HepG2 (cell line): Measurements from ENCODE around the gene STK17A. TPM values are rescaled to one million over a fixed set of nuclear protein-coding genes. Genes with fewer than 3 reads are reported as not detected.

ENCODE experiments used
- CEBPG ChIP-seq: IDR thresholded peaks from 2 replicates; pipeline ENCODE4 v1.6.1; 2016
- DNMT3B ChIP-seq: conservative IDR thresholded peaks from 2 replicates; pipeline ENCODE4 v1.6.1; 2016; ENCODE audit warnings: missing biosample characterization, control low read depth
- ETV5 ChIP-seq: IDR thresholded peaks from 2 replicates; pipeline ENCODE4 v1.6.1; 2018; ENCODE audit warnings: missing biosample characterization, missing genetic modification reagents, inconsistent platforms, borderline replicate concordance
- HNRNPL ChIP-seq: fragments of 200-400 bp; formaldehyde crosslinking; IDR thresholded peaks from 2 replicates; pipeline ENCODE4 v1.6.1; 2017; ENCODE audit warnings: mild to moderate bottlenecking, low read depth, low read length
- MAZ ChIP-seq, 2 experiments: sonication (generic) in 1 of 2; formaldehyde crosslinking in 1 of 2; IDR thresholded peaks; 2 replicates each; pipeline versions ENCODE4 v1.5.0 to v1.6.1; 2012 to 2020; ENCODE audit warnings: low read depth in 2 of 2, mild to moderate bottlenecking in 2 of 2, borderline replicate concordance in 1 of 2, improper control_type of control experiment in 1 of 2, low read length in 1 of 2, missing genetic modification reagents in 1 of 2, moderate library complexity in 1 of 2
- NFKBIZ ChIP-seq: IDR thresholded peaks from 2 replicates; pipeline ENCODE4 v1.6.1; 2018; ENCODE audit warnings: missing genetic modification reagents, missing compliant biosample characterization
- ONECUT2 ChIP-seq: sonication (generic); formaldehyde crosslinking; IDR thresholded peaks from 2 replicates; pipeline ENCODE4 v1.4.0; 2020; ENCODE audit warnings: missing genetic modification reagents
- RELA ChIP-seq: sonication (generic); formaldehyde crosslinking; IDR thresholded peaks from 2 replicates; pipeline ENCODE4 v1.4.0; 2020; ENCODE audit warnings: missing genetic modification reagents
- RFX5 ChIP-seq: IDR thresholded peaks from 2 replicates; pipeline ENCODE4 v1.6.1; 2011; ENCODE audit warnings: low read depth, low read length, improper control_type of control experiment
- SRF ChIP-seq: IDR thresholded peaks from 2 replicates; pipeline ENCODE4 v1.6.1; 2011; ENCODE audit warnings: mild to moderate bottlenecking, low read depth, low read length, moderate library complexity
- ZFP1 ChIP-seq: IDR thresholded peaks from 2 replicates; pipeline ENCODE4 v1.6.1; 2016
- ZMYM4 ChIP-seq: sonication (generic); formaldehyde crosslinking; IDR thresholded peaks from 2 replicates; pipeline ENCODE4 v1.8.1; 2023; ENCODE audit warnings: mild to moderate bottlenecking, missing genetic modification reagents
- ZNF317 ChIP-seq: sonication (generic); formaldehyde crosslinking; IDR thresholded peaks from 2 replicates; pipeline ENCODE4 v1.5.0; 2020; ENCODE audit warnings: mild to moderate bottlenecking, missing genetic modification reagents
- ZNF558 ChIP-seq: sonication (generic); formaldehyde crosslinking; IDR thresholded peaks from 2 replicates; pipeline ENCODE4 v1.9.0; 2022; ENCODE audit warnings: mild to moderate bottlenecking, missing genetic modification reagents, borderline replicate concordance
- polyA plus RNA-seq, 8 experiments: library from polyadenylated mRNA; depleted of rRNA in 3 of 8; stranded (reverse) in 7 of 8; unstranded in 1 of 8; fragments of >200 nt; fragmentation: Illumina TruSeq in 4 of 8; extraction: Trizol in 4 of 8; gene quantifications; 2 replicates each; pipeline versions ENCODE4 v1.2.1 to v1.2.3, GENCODE V29; 2011 to 2016; ENCODE audit warnings: low read depth in 4 of 8, missing spikeins in 1 of 8, mixed read lengths in 1 of 8; ENCODE audit not compliant: insufficient read depth in 1 of 8
- total RNA-seq, 5 experiments: library from RNA; depleted of rRNA; stranded (reverse); fragments of >200 nt; fragmentation: Illumina TruSeq; extraction: Trizol; gene quantifications; 2 replicates each; pipeline ENCODE4 v1.2.3, GENCODE V29; 2016; ENCODE audit warnings: low read depth in 1 of 5
- TF ChIP-seq, protein P1 (sequence below): sonication (generic); formaldehyde crosslinking; IDR thresholded peaks from 2 replicates; pipeline ENCODE4 v1.4.0; 2020; ENCODE audit warnings: missing genetic modification reagents
- TF ChIP-seq, protein P2 (sequence below): sonication (generic); formaldehyde crosslinking; IDR thresholded peaks from 2 replicates; pipeline ENCODE4 v1.4.0; 2020; ENCODE audit warnings: missing genetic modification reagents
- TF ChIP-seq, protein P3 (sequence below), 2 experiments: sonication (generic) in 1 of 2; formaldehyde crosslinking in 1 of 2; IDR thresholded peaks; 2 replicates each; pipeline versions ENCODE4 v1.4.0 to v1.6.1; 2016 to 2020; ENCODE audit warnings: borderline replicate concordance in 1 of 2, low read depth in 1 of 2, mild to moderate bottlenecking in 1 of 2, missing genetic modification reagents in 1 of 2
- TF ChIP-seq, protein P4 (sequence below): sonication (generic); formaldehyde crosslinking; IDR thresholded peaks from 2 replicates; pipeline ENCODE4 v1.4.0; 2020; ENCODE audit warnings: missing genetic modification reagents

STK17A gene
- total and polyA plus RNA-seq, 2 of the 13 experiments (the other 11 are each of a cell fraction or from before 2014, with no cell fraction given): 18.6 to 24.3 TPM

DNA sequence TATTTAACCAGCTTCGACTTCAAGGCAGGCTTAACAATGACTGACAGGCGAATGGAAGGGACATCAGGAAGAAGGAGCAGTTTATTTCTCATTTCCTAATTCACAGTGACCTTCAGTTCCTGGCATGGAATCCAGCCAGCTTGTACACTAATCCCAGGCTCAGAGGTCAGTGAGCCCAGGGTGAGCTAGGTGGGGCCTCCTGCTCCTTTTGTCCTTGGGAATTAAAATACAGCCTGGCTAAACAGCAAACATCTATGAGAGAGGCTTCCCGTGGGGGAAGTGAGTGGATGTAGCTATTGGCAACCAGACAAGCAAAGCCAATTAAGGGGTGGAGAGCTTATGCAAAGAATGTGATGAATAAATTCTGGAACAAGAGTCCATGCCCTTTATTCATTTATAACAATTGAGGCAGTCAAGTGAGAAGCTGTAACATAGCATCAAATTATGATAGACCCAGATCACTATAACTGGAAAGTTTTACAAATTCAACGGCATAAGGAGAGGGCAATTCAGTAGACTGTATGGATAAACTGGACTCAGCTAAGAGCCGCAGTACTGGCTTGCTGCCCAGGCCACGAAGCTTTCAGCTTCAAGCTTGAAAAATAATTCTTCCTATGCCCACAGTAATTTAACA lies 57.1 kb downstream of the STK17A start (continued):
- TF ChIP-seq, protein P1, sequence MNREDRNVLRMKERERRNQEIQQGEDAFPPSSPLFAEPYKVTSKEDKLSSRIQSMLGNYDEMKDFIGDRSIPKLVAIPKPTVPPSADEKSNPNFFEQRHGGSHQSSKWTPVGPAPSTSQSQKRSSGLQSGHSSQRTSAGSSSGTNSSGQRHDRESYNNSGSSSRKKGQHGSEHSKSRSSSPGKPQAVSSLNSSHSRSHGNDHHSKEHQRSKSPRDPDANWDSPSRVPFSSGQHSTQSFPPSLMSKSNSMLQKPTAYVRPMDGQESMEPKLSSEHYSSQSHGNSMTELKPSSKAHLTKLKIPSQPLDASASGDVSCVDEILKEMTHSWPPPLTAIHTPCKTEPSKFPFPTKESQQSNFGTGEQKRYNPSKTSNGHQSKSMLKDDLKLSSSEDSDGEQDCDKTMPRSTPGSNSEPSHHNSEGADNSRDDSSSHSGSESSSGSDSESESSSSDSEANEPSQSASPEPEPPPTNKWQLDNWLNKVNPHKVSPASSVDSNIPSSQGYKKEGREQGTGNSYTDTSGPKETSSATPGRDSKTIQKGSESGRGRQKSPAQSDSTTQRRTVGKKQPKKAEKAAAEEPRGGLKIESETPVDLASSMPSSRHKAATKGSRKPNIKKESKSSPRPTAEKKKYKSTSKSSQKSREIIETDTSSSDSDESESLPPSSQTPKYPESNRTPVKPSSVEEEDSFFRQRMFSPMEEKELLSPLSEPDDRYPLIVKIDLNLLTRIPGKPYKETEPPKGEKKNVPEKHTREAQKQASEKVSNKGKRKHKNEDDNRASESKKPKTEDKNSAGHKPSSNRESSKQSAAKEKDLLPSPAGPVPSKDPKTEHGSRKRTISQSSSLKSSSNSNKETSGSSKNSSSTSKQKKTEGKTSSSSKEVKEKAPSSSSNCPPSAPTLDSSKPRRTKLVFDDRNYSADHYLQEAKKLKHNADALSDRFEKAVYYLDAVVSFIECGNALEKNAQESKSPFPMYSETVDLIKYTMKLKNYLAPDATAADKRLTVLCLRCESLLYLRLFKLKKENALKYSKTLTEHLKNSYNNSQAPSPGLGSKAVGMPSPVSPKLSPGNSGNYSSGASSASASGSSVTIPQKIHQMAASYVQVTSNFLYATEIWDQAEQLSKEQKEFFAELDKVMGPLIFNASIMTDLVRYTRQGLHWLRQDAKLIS (CRISPR knock-in tag): no peak
- TF ChIP-seq, protein P2, sequence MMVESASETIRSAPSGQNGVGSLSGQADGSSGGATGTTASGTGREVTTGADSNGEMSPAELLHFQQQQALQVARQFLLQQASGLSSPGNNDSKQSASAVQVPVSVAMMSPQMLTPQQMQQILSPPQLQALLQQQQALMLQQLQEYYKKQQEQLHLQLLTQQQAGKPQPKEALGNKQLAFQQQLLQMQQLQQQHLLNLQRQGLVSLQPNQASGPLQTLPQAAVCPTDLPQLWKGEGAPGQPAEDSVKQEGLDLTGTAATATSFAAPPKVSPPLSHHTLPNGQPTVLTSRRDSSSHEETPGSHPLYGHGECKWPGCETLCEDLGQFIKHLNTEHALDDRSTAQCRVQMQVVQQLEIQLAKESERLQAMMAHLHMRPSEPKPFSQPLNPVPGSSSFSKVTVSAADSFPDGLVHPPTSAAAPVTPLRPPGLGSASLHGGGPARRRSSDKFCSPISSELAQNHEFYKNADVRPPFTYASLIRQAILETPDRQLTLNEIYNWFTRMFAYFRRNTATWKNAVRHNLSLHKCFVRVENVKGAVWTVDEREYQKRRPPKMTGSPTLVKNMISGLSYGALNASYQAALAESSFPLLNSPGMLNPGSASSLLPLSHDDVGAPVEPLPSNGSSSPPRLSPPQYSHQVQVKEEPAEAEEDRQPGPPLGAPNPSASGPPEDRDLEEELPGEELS (CRISPR knock-in tag): peak; percentile 91
- peak; percentile 72; the same call in 1 of the 2 replicates for TF ChIP-seq ZNF317
- TF ChIP-seq ZNF558: no peak
- peak; percentile 68; the same call in 1 of the 2 replicates for TF ChIP-seq MAZ (IDR thresholded peaks at IDR 0.05; ENCODE audit: borderline replicate concordance, low read depth, low read length)
- TF ChIP-seq MAZ (CRISPR knock-in tag; IDR thresholded peaks at IDR 0.05; ENCODE audit: low read depth): no peak
- TF ChIP-seq, protein P3, sequence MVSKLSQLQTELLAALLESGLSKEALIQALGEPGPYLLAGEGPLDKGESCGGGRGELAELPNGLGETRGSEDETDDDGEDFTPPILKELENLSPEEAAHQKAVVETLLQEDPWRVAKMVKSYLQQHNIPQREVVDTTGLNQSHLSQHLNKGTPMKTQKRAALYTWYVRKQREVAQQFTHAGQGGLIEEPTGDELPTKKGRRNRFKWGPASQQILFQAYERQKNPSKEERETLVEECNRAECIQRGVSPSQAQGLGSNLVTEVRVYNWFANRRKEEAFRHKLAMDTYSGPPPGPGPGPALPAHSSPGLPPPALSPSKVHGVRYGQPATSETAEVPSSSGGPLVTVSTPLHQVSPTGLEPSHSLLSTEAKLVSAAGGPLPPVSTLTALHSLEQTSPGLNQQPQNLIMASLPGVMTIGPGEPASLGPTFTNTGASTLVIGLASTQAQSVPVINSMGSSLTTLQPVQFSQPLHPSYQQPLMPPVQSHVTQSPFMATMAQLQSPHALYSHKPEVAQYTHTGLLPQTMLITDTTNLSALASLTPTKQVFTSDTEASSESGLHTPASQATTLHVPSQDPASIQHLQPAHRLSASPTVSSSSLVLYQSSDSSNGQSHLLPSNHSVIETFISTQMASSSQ (IDR thresholded peaks at IDR 0.05; ENCODE audit: low read depth): no peak; the same call in 1 of the 2 replicates
- TF ChIP-seq, protein P3 (CRISPR knock-in tag; IDR thresholded peaks at IDR 0.05; ENCODE audit: borderline replicate concordance): peak; percentile 85
- TF ChIP-seq NFKBIZ: peak; percentile 56; the same call in 1 of the 2 replicates
- TF ChIP-seq ETV5 (CRISPR knock-in tag): peak; percentile 88; the same call in 1 of the 2 replicates
- TF ChIP-seq HNRNPL: no peak
- TF ChIP-seq ONECUT2 (CRISPR knock-in tag): no peak
- TF ChIP-seq RELA (CRISPR knock-in tag): peak; percentile 55; the same call in 1 of the 2 replicates
- TF ChIP-seq DNMT3B: no peak; the same call in 1 of the 2 replicates
- peak; percentile 91 for TF ChIP-seq ZFP1 (CRISPR knock-in tag)
- TF ChIP-seq ZMYM4 (CRISPR knock-in tag): peak; percentile 95
- peak; percentile 66 for TF ChIP-seq CEBPG (CRISPR knock-in tag)
- TF ChIP-seq RFX5: no peak
- peak; percentile 52; the same call in 1 of the 2 replicates for TF ChIP-seq SRF
- TF ChIP-seq, protein P4, sequence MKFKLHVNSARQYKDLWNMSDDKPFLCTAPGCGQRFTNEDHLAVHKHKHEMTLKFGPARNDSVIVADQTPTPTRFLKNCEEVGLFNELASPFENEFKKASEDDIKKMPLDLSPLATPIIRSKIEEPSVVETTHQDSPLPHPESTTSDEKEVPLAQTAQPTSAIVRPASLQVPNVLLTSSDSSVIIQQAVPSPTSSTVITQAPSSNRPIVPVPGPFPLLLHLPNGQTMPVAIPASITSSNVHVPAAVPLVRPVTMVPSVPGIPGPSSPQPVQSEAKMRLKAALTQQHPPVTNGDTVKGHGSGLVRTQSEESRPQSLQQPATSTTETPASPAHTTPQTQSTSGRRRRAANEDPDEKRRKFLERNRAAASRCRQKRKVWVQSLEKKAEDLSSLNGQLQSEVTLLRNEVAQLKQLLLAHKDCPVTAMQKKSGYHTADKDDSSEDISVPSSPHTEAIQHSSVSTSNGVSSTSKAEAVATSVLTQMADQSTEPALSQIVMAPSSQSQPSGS (CRISPR knock-in tag): peak; percentile 81
